GM21717 (cell line): ENCODE data around the gene CLCN2.

Experiments used
- ATAC-seq: cut with Tn5 transposase; IDR thresholded peaks from one replicate; pipeline ENCODE4 v1.9.1; 2021; ENCODE audit warnings: mild to moderate bottlenecking, moderate library complexity; ENCODE audit not compliant: unreplicated experiment

The CLCN2 gene

GRCh38 chr3:184300378-184300720 lies 61.1 kb downstream of the CLCN2 start:
- no peak for ATAC-seq

GRCh38 chr3:184299488-184300377 lies 61.7 kb downstream of the CLCN2 start:
- no peak for ATAC-seq

- peak; percentile 90 for ATAC-seq
These were observed 62.5 kb downstream of the CLCN2 start, which contains the start of gene PSMD2 for GRCh38 chr3:184298759-184299487. Gene PSMD2 (plus strand): TSS chr3:184299241. CDS start chr3:184299267, 26 bp downstream.

GRCh38 chr3:184296616-184297015 lies 64.8 kb downstream of the CLCN2 start:
- ATAC-seq, result no peak
